Activated B cell treated with CpG ODN at 0.5 μM for 24 hours (primary cell): ENCODE results near the gene MIOX. TPM values are rescaled to one million over a fixed set of nuclear protein-coding genes. Genes with fewer than 3 reads are reported as not detected.

Experiments
- ATAC-seq: fragments of 200-7000 bp; cut with Tn5 transposase; one replicate; pipeline ENCODE4 v1.10.0; 2021; ENCODE audit warnings: low read depth, mild to moderate bottlenecking, moderate library complexity
- CTCF ChIA-PET: fragments of 350-600 bp; sonication (Branson Sonifier 250); formaldehyde crosslinking; loops from one replicate; lab custom pipeline; 2021; ENCODE audit warnings: antibody characterized with exemption; lab: Charles Lee
- POLR2A ChIA-PET: fragments of 350-600 bp; sonication (Branson Sonifier 250); formaldehyde crosslinking; loops from one replicate; lab custom pipeline; 2021; ENCODE audit warnings: antibody characterized with exemption; lab: Charles Lee
- DNase-seq: peaks from one replicate; pipeline ENCODE4 v3.0.0; 2022
- H3K27ac Mint-ChIP-seq: one replicate; pipeline ENCODE4 v1.8.0; 2020; ENCODE audit warnings: mixed read lengths
- H3K27me3 Mint-ChIP-seq: one replicate; pipeline ENCODE4 v1.8.0; 2021; ENCODE audit warnings: mixed read lengths
- H3K36me3 Mint-ChIP-seq: one replicate; pipeline ENCODE4 v1.8.0; 2021; ENCODE audit warnings: low read depth, mixed read lengths
- H3K4me1 Mint-ChIP-seq: one replicate; pipeline ENCODE4 v1.8.0; 2021; ENCODE audit warnings: mixed read lengths
- H3K4me3 Mint-ChIP-seq: one replicate; pipeline ENCODE4 v1.8.0; 2020; ENCODE audit warnings: mild to moderate bottlenecking, mixed read lengths
- H3K9me3 Mint-ChIP-seq: one replicate; pipeline ENCODE4 v1.8.0; 2020; ENCODE audit warnings: mixed read lengths
- CTCF ChIP-seq: fragments of 200-600 bp; IDR thresholded peaks from one replicate; pipeline ENCODE4 v1.8.0; 2022; ENCODE audit warnings: antibody characterized with exemption, mild to moderate bottlenecking
- intact Hi-C: fragments of 100-400 bp; cut with micrococcal nuclease; formaldehyde crosslinking; loops from one replicate; pipeline ENCODE4 v1.15.1; 2024
- total RNA-seq: library from RNA; stranded (reverse); gene quantifications from 2 replicates; pipeline ENCODE4 v1.2.3, GENCODE V29; 2022

The MIOX gene
- total RNA-seq, 1 donor from 2014 or later, result 0.22 TPM

GRCh38 chr22:50481440-50482106 is 5.1 kb upstream of the MIOX start, which contains the start of gene ADM2:
Gene ADM2 (plus strand): TSS chr22:50481543. CDS start chr22:50481848, 305 bp downstream.
- POLR2A ChIA-PET, result interaction anchor here (0.6 to 2.7 kb wide), 5 partner anchors 12 to 140 kb away, joined by 3 to 13 read pairs (median 4); no protein-coding TSS in a partner anchor

GRCh38 chr22:50482107-50483074 is 4.3 kb upstream of the MIOX start:
- H3K27me3 Mint-ChIP-seq, result no peaks in the 10 kb centered on the region
- DNase-seq (no peak), ATAC-seq (no peak)
- H3K4me3 Mint-ChIP-seq, result peak overlapping the region; percentile 76
- POLR2A ChIA-PET, result interaction anchor here (0.9 to 2.7 kb wide), 3 partner anchors 13 to 139 kb away, joined by 3 to 13 read pairs (median 4); no protein-coding TSS in a partner anchor
- H3K36me3 Mint-ChIP-seq, result no peaks in the 10 kb centered on the region
- CTCF ChIA-PET, result no interaction called here
- no peak for TF ChIP-seq CTCF
- H3K27ac Mint-ChIP-seq, result no peak overlapping the region
- no peaks in the 10 kb centered on the region for H3K9me3 Mint-ChIP-seq
- peaks cover 11% of the 10 kb centered on the region for H3K4me1 Mint-ChIP-seq
- intact Hi-C loops, result no loop called here

More at GRCh38 chr22:50481440-50482106, 5.1 kb upstream of the MIOX start, which contains the start of gene ADM2:
- H3K36me3 Mint-ChIP-seq, result no peaks in the 10 kb centered on the region
- H3K4me3 Mint-ChIP-seq, result peak within 1 kb of the TSS; percentile 76
- ATAC-seq (peak; percentile 86), DNase-seq (peak; percentile 69)
- intact Hi-C loops, result loop anchor here (1.0 kb wide), 1 partner anchor 11 kb away; no protein-coding TSS in a partner anchor
- TF ChIP-seq CTCF, result no peak
- H3K27ac Mint-ChIP-seq, result no peak within 1 kb of the TSS
- CTCF ChIA-PET, result no interaction called here
- H3K4me1 Mint-ChIP-seq, result peaks cover 10% of the 10 kb centered on the region
- H3K27me3 Mint-ChIP-seq, result no peaks in the 10 kb centered on the region
- H3K9me3 Mint-ChIP-seq, result no peaks in the 10 kb centered on the region

DNA sequence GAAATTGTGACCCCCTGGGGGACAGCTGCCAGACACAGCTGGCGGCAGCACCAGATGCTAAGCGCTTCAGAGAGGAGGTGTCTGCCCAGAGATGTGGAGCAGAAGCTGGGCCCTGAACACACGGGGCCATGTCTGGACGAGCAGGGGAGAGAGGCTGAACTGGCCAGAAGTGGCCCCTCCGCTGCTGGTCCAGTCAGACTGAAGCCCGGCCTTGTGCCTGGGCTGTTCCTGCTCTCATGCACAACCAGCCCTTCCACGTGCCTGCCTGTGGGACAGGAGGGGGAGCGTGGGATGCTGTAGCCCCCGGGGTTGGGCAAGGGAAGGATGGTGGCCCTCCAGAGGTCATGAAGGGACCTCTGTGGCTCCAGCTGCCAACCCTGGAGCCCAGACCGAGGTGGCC is 3.6 kb upstream of the MIOX start:
- H3K27ac Mint-ChIP-seq, result no peak overlapping the region
- POLR2A ChIA-PET, result no interaction called here

GRCh38 chr22:50483556-50483955 is 3.1 kb upstream of the MIOX start:
- Mint-ChIP-seq H3K27me3 (no peaks in the 10 kb centered on the region), H3K27ac (no peak overlapping the region), H3K4me3 (no peak overlapping the region), H3K9me3 (no peaks in the 10 kb centered on the region), H3K36me3 (no peaks in the 10 kb centered on the region), H3K4me1 (peaks cover 11% of the 10 kb centered on the region)
- ChIA-PET CTCF (no interaction called here), POLR2A (interaction anchor here (1.5 kb wide), 1 partner anchor 15 kb away, joined by 5 read pairs; no protein-coding TSS in a partner anchor)
- ATAC-seq (no peak), DNase-seq (no peak)
- intact Hi-C loops, result no loop called here
- no peak for TF ChIP-seq CTCF

More for the DNA sequence above, 3.6 kb upstream of the MIOX start:
- H3K4me3 Mint-ChIP-seq, result no peak overlapping the region
- ATAC-seq (no peak), DNase-seq (no peak)
- H3K9me3 Mint-ChIP-seq, result no peaks in the 10 kb centered on the region
- H3K4me1 Mint-ChIP-seq, result peaks cover 11% of the 10 kb centered on the region
- CTCF ChIA-PET, result no interaction called here
- no peak for TF ChIP-seq CTCF
- intact Hi-C loops, result no loop called here
- no peaks in the 10 kb centered on the region for H3K27me3 Mint-ChIP-seq
- no peaks in the 10 kb centered on the region for H3K36me3 Mint-ChIP-seq
